ENCODE results near the gene CALHM3.
"Not testable (repeated sequence)": the region's sequence is repeated elsewhere in the genome, so short reads cannot be mapped to it uniquely, and the experiment has no call there.

CALHM3 gene

GRCh38 chr10:103523683-103524082 is 44.6 kb upstream of the CALHM3 start:
- H3K4me1 ChIP-seq (ENCODE audit: control insufficient read depth, insufficient read depth, low read depth, low read length): no peaks in the 10 kb centered on the region
- no peak overlapping the region for H2BK15ac ChIP-seq (ENCODE audit: low read depth, poor library complexity, severe bottlenecking)
- no peak overlapping the region for H2AK5ac ChIP-seq (ENCODE audit: low read length, severe bottlenecking)
- no peaks in the 10 kb centered on the region for H3K79me1 ChIP-seq (replicated peaks; ENCODE audit: low read length, poor library complexity, severe bottlenecking)
- no peak for DNase-seq
- H2BK5ac ChIP-seq (ENCODE audit: low read depth, low read length, poor library complexity, severe bottlenecking): no peak overlapping the region
- no peak overlapping the region for H3K27ac ChIP-seq (ENCODE audit: low read length, poor library complexity, severe bottlenecking)
- no peak overlapping the region for H4K8ac ChIP-seq (ENCODE audit: low read length)
- H4K91ac ChIP-seq (ENCODE audit: low read length): no peak overlapping the region
- no peak overlapping the region for H3K18ac ChIP-seq (ENCODE audit: low read depth in 1 of 2, low read length in 2 of 2)
- no peak overlapping the region for H2BK12ac ChIP-seq (ENCODE audit: low read length in 2 of 2)
- H3K4me3 ChIP-seq (ENCODE audit: insufficient read depth in 1 of 2, low read depth in 1 of 2, low read length in 2 of 2): no peak overlapping the region
- no peak overlapping the region for H3K4ac ChIP-seq (ENCODE audit: low read depth in 1 of 2, low read length in 2 of 2)
- peaks cover 3 to 33% of the 10 kb centered on the region in 2 experiments for H3K27me3 ChIP-seq (ENCODE audit: control insufficient read depth in 1 of 2, insufficient read depth in 1 of 2, low read length in 2 of 2)
- H3K14ac ChIP-seq (ENCODE audit: low read length in 2 of 2): no peak overlapping the region
- H3K36me3 ChIP-seq (ENCODE audit: control insufficient read depth in 1 of 2, insufficient read depth in 2 of 2, low read depth in 1 of 2, low read length in 2 of 2): no peaks in the 10 kb centered on the region
- H3K9me3 ChIP-seq (ENCODE audit: control insufficient read depth, low read length): no peaks in the 10 kb centered on the region
- H3K4me2 ChIP-seq (ENCODE audit: low read length, poor library complexity, severe bottlenecking): no peak overlapping the region
- no peak overlapping the region for H3K23ac ChIP-seq (ENCODE audit: low read length in 2 of 2)
- 79% methylated on average over 3 of the region's 4 CpGs for WGBS
- H3K9ac ChIP-seq (ENCODE audit: low read length): no peak overlapping the region
- H2BK120ac ChIP-seq (ENCODE audit: low read depth, low read length): no peak overlapping the region
- H2AFZ ChIP-seq (ENCODE audit: low read depth, low read length): no peak overlapping the region

- not testable (repeated sequence) for H3K23ac ChIP-seq (ENCODE audit: low read length in 2 of 2); H2BK15ac ChIP-seq (ENCODE audit: low read depth, poor library complexity, severe bottlenecking); H4K8ac ChIP-seq (ENCODE audit: low read length); H4K91ac ChIP-seq (ENCODE audit: low read length); H3K4me3 ChIP-seq (ENCODE audit: insufficient read depth in 1 of 2, low read depth in 1 of 2, low read length in 2 of 2); H2BK12ac ChIP-seq (ENCODE audit: low read length in 2 of 2); H3K4ac ChIP-seq (ENCODE audit: low read depth in 1 of 2, low read length in 2 of 2); H3K9me3 ChIP-seq (ENCODE audit: control insufficient read depth, low read length); H3K4me1 ChIP-seq (ENCODE audit: control insufficient read depth, insufficient read depth, low read depth, low read length); H3K36me3 ChIP-seq (ENCODE audit: control insufficient read depth in 1 of 2, insufficient read depth in 2 of 2, low read depth in 1 of 2, low read length in 2 of 2); H3K18ac ChIP-seq (ENCODE audit: low read depth in 1 of 2, low read length in 2 of 2); H2BK120ac ChIP-seq (ENCODE audit: low read depth, low read length); H3K27ac ChIP-seq (ENCODE audit: low read length, poor library complexity, severe bottlenecking); H3K79me1 ChIP-seq (replicated peaks; ENCODE audit: low read length, poor library complexity, severe bottlenecking); H3K14ac ChIP-seq (ENCODE audit: low read length in 2 of 2); H2AK5ac ChIP-seq (ENCODE audit: low read length, severe bottlenecking); H2AFZ ChIP-seq (ENCODE audit: low read depth, low read length); H3K4me2 ChIP-seq (ENCODE audit: low read length, poor library complexity, severe bottlenecking); DNase-seq; H2BK5ac ChIP-seq (ENCODE audit: low read depth, low read length, poor library complexity, severe bottlenecking); H3K9ac ChIP-seq (ENCODE audit: low read length)
- 95% methylated on average over 7 of the region's 7 CpGs for WGBS
- H3K27me3 ChIP-seq (ENCODE audit: control insufficient read depth in 1 of 2, insufficient read depth in 1 of 2, low read length in 2 of 2): peaks cover 6 to 31% of the 10 kb centered on the region in 2 experiments
Measured at GRCh38 chr10:103522006-103522405, 43.0 kb upstream of the CALHM3 start.

- no peak overlapping the region for H2BK5ac ChIP-seq (ENCODE audit: low read depth, low read length, poor library complexity, severe bottlenecking)
- no peak overlapping the region for H3K18ac ChIP-seq (ENCODE audit: low read depth in 1 of 2, low read length in 2 of 2)
- no peaks in the 10 kb centered on the region for H3K9me3 ChIP-seq (ENCODE audit: control insufficient read depth, low read length)
- H3K27ac ChIP-seq (ENCODE audit: low read length, poor library complexity, severe bottlenecking): no peak overlapping the region
- H4K8ac ChIP-seq (ENCODE audit: low read length): no peak overlapping the region
- no peaks in the 10 kb centered on the region for H3K36me3 ChIP-seq (ENCODE audit: control insufficient read depth in 1 of 2, insufficient read depth in 2 of 2, low read depth in 1 of 2, low read length in 2 of 2)
- H2AFZ ChIP-seq (ENCODE audit: low read depth, low read length): no peak overlapping the region
- no peaks in the 10 kb centered on the region for H3K79me1 ChIP-seq (replicated peaks; ENCODE audit: low read length, poor library complexity, severe bottlenecking)
- H3K14ac ChIP-seq (ENCODE audit: low read length in 2 of 2): no peak overlapping the region
- WGBS: 69% methylated on average over 3 of the region's 4 CpGs
- no peak overlapping the region for H3K4me3 ChIP-seq (ENCODE audit: insufficient read depth in 1 of 2, low read depth in 1 of 2, low read length in 2 of 2)
- no peak overlapping the region for H4K91ac ChIP-seq (ENCODE audit: low read length)
- no peak overlapping the region for H3K9ac ChIP-seq (ENCODE audit: low read length)
- no peak overlapping the region for H2BK12ac ChIP-seq (ENCODE audit: low read length in 2 of 2)
- no peak overlapping the region for H2AK5ac ChIP-seq (ENCODE audit: low read length, severe bottlenecking)
- H3K23ac ChIP-seq (ENCODE audit: low read length in 2 of 2): no peak overlapping the region
- no peak overlapping the region for H2BK120ac ChIP-seq (ENCODE audit: low read depth, low read length)
- H3K4me2 ChIP-seq (ENCODE audit: low read length, poor library complexity, severe bottlenecking): no peak overlapping the region
- no peak overlapping the region for H2BK15ac ChIP-seq (ENCODE audit: low read depth, poor library complexity, severe bottlenecking)
- H3K4me1 ChIP-seq (ENCODE audit: control insufficient read depth, insufficient read depth, low read depth, low read length): no peaks in the 10 kb centered on the region
- DNase-seq: no peak
- H3K27me3 ChIP-seq (ENCODE audit: control insufficient read depth in 1 of 2, insufficient read depth in 1 of 2, low read length in 2 of 2): peaks cover 9 to 28% of the 10 kb centered on the region in 2 experiments
- no peak overlapping the region for H3K4ac ChIP-seq (ENCODE audit: low read depth in 1 of 2, low read length in 2 of 2)
Measured at GRCh38 chr10:103519798-103520197, 40.8 kb upstream of the CALHM3 start.

- no peak overlapping the region for H2BK15ac ChIP-seq (ENCODE audit: low read depth, poor library complexity, severe bottlenecking)
- no peak overlapping the region for H4K91ac ChIP-seq (ENCODE audit: low read length)
- peaks cover 20% of the 10 kb centered on the region in 2 experiments for H3K27me3 ChIP-seq (ENCODE audit: control insufficient read depth in 1 of 2, insufficient read depth in 1 of 2, low read length in 2 of 2)
- H3K18ac ChIP-seq (ENCODE audit: low read depth in 1 of 2, low read length in 2 of 2): no peak overlapping the region
- no peak overlapping the region for H4K8ac ChIP-seq (ENCODE audit: low read length)
- no peak overlapping the region for H3K23ac ChIP-seq (ENCODE audit: low read length in 2 of 2)
- no peak overlapping the region for H3K27ac ChIP-seq (ENCODE audit: low read length, poor library complexity, severe bottlenecking)
- DNase-seq: no peak
- H3K4me3 ChIP-seq (ENCODE audit: insufficient read depth in 1 of 2, low read depth in 1 of 2, low read length in 2 of 2): no peak overlapping the region
- H3K9me3 ChIP-seq (ENCODE audit: control insufficient read depth, low read length): no peaks in the 10 kb centered on the region
- no peaks in the 10 kb centered on the region for H3K36me3 ChIP-seq (ENCODE audit: control insufficient read depth in 1 of 2, insufficient read depth in 2 of 2, low read depth in 1 of 2, low read length in 2 of 2)
- no peak overlapping the region for H2AFZ ChIP-seq (ENCODE audit: low read depth, low read length)
- over 99% methylated on average over 5 of the region's 5 CpGs for WGBS
- H3K79me1 ChIP-seq (replicated peaks; ENCODE audit: low read length, poor library complexity, severe bottlenecking): no peaks in the 10 kb centered on the region
- H3K4me2 ChIP-seq (ENCODE audit: low read length, poor library complexity, severe bottlenecking): no peak overlapping the region
- no peaks in the 10 kb centered on the region for H3K4me1 ChIP-seq (ENCODE audit: control insufficient read depth, insufficient read depth, low read depth, low read length)
- H3K9ac ChIP-seq (ENCODE audit: low read length): no peak overlapping the region
- H2BK12ac ChIP-seq (ENCODE audit: low read length in 2 of 2): no peak overlapping the region
- no peak overlapping the region for H3K14ac ChIP-seq (ENCODE audit: low read length in 2 of 2)
- H2BK120ac ChIP-seq (ENCODE audit: low read depth, low read length): no peak overlapping the region
- H3K4ac ChIP-seq (ENCODE audit: low read depth in 1 of 2, low read length in 2 of 2): no peak overlapping the region
- H2AK5ac ChIP-seq (ENCODE audit: low read length, severe bottlenecking): no peak overlapping the region
- no peak overlapping the region for H2BK5ac ChIP-seq (ENCODE audit: low read depth, low read length, poor library complexity, severe bottlenecking)
Measured at GRCh38 chr10:103517234-103518085, 38.4 kb upstream of the CALHM3 start.
